HG02943 (cell line): ENCODE data around the gene CCDC9B.

ENCODE experiments used
- ATAC-seq: cut with Tn5 transposase; IDR thresholded peaks from one replicate; pipeline ENCODE4 v1.9.1; 2021; ENCODE audit warnings: mild to moderate bottlenecking, low read depth, moderate library complexity; ENCODE audit not compliant: unreplicated experiment

Gene CCDC9B

GRCh38 chr15:40331637-40332036 is 9.1 kb downstream of the CCDC9B start:
- no peak for ATAC-seq

GRCh38 chr15:40331026-40331425 is 9.7 kb downstream of the CCDC9B start:
- ATAC-seq = no peak

- no peak for ATAC-seq
Measured at GRCh38 chr15:40330368-40330836, 10.3 kb downstream of the CCDC9B start.

GRCh38 chr15:40329804-40330203 is 10.9 kb downstream of the CCDC9B start:
- no peak for ATAC-seq

- no peak for ATAC-seq
Measured at GRCh38 chr15:40328751-40329150, 12.0 kb downstream of the CCDC9B start.

GRCh38 chr15:40328176-40328575 is 12.6 kb downstream of the CCDC9B start:
- no peak for ATAC-seq

- no peak for ATAC-seq
Measured at GRCh38 chr15:40327457-40327856, 13.3 kb downstream of the CCDC9B start.

- no peak for ATAC-seq
Measured at GRCh38 chr15:40325700-40326099, 15.0 kb downstream of the CCDC9B start.

- ATAC-seq = no peak
Measured at GRCh38 chr15:40325188-40325587, 15.6 kb downstream of the CCDC9B start.

GRCh38 chr15:40323953-40324937 is 16.5 kb downstream of the CCDC9B start:
- no peak for ATAC-seq

GRCh38 chr15:40323239-40323952 is 17.3 kb downstream of the CCDC9B start, which contains the start of gene INAFM2:
INAFM2 (plus strand) TSS chr15:40323692; CDS start chr15:40324056, 364 bp downstream.
- ATAC-seq = peak; percentile 79

GRCh38 chr15:40322531-40323238 is 18.1 kb downstream of the CCDC9B start:
- no peak for ATAC-seq

- no peak for ATAC-seq
Measured at GRCh38 chr15:40320931-40321371, 19.8 kb downstream of the CCDC9B start.

- no peak for ATAC-seq
Measured at GRCh38 chr15:40320409-40320808, 20.3 kb downstream of the CCDC9B start.

GRCh38 chr15:40317580-40317979 is 23.2 kb downstream of the CCDC9B start:
- no peak for ATAC-seq

GRCh38 chr15:40316931-40317330 is 23.8 kb downstream of the CCDC9B start:
- ATAC-seq = no peak

GRCh38 chr15:40314723-40315276 is 25.9 kb downstream of the CCDC9B start:
- ATAC-seq = no peak

- ATAC-seq = no peak
Measured at GRCh38 chr15:40313531-40314398, 27.0 kb downstream of the CCDC9B start.
